ENCODE data around the gene DLG5.

DLG5 gene

GRCh38 chr10:77810446-77811335, 115.9 kb downstream of the DLG5 start:
- no peak for DNase-seq

GRCh38 chr10:77809336-77809735, 117.2 kb downstream of the DLG5 start:
- no peak for DNase-seq

- DNase-seq, result no peak
Observed at GRCh38 chr10:77807706-77808105, 118.8 kb downstream of the DLG5 start.

GRCh38 chr10:77806511-77807157, 119.9 kb downstream of the DLG5 start:
- no peak for DNase-seq

- no peak for DNase-seq
Observed at GRCh38 chr10:77805676-77806075, 120.9 kb downstream of the DLG5 start.

GRCh38 chr10:77804371-77804770, 122.2 kb downstream of the DLG5 start:
- no peak for DNase-seq

GRCh38 chr10:77801474-77802161, 124.9 kb downstream of the DLG5 start:
- DNase-seq, result peak; percentile 58

GRCh38 chr10:77800738-77801266, 125.8 kb downstream of the DLG5 start:
- no peak for DNase-seq

- no peak for DNase-seq
Observed at GRCh38 chr10:77800320-77800719, 126.2 kb downstream of the DLG5 start.

- peak; percentile 41 for DNase-seq
Observed at GRCh38 chr10:77799352-77799751, 127.2 kb downstream of the DLG5 start.

- no peak for DNase-seq
Observed at GRCh38 chr10:77798940-77799339, 127.6 kb downstream of the DLG5 start.

- no peak for DNase-seq
Observed at GRCh38 chr10:77796311-77796915, 130.1 kb downstream of the DLG5 start.

GRCh38 chr10:77795426-77796055, 131.0 kb downstream of the DLG5 start:
- no peak for DNase-seq

- no peak for DNase-seq
Observed at GRCh38 chr10:77794256-77795142, 132.1 kb downstream of the DLG5 start.

- no peak for DNase-seq
Observed at GRCh38 chr10:77793831-77794230, 132.7 kb downstream of the DLG5 start.

GRCh38 chr10:77792155-77792554, 134.4 kb downstream of the DLG5 start:
- DNase-seq, result no peak

- no peak for DNase-seq
Observed at GRCh38 chr10:77791506-77791905, 135.0 kb downstream of the DLG5 start.

- no peak for DNase-seq
Observed at GRCh38 chr10:77789861-77790260, 136.7 kb downstream of the DLG5 start.

- no peak for DNase-seq
Observed at GRCh38 chr10:77789016-77789415, 137.5 kb downstream of the DLG5 start.

- DNase-seq, result no peak
Observed at GRCh38 chr10:77788496-77789010, 138.0 kb downstream of the DLG5 start.

GRCh38 chr10:77787440-77787839, 139.1 kb downstream of the DLG5 start:
- no peak for DNase-seq
